ENCODE measurements around the gene PDE4D.

DNA sequence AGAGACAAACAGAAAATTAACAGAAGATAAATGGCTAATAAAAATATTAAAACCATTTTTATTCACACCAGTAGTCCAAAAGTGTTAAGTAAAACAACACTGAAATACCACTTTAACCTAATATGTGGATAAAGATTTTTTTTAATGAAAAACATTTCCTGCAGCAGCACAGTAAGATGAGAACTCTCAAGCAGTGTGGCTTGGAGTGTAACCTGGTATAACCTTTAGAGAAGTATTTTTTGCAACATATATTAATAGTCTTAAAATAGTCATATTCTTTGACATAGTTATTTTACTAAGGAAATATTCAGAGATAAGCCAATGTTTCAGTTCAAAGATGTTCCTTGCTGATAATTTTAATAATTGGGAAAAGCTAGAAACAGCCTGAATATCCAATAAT is 644.4 kb downstream of the PDE4D start:
- TF ChIP-seq EZH2phosphoT487 (IDR thresholded peaks at IDR 0.05; ENCODE audit: insufficient read depth, low read depth) (no peak), EZH2 (IDR thresholded peaks at IDR 0.05; ENCODE audit: insufficient read depth, poor library complexity, severe bottlenecking) (no peak)

Measured in GM23248 (cell line).